ELR (cell line): ENCODE results near the gene CHKB.
A peak's percentile ranks its signal among the peaks of the same experiment; 100 is the strongest.
"Not testable (repeated sequence)": the region's sequence is repeated elsewhere in the genome, so short reads cannot be mapped to it uniquely, and the experiment has no call there.

ENCODE experiments used
- DNase-seq: peaks from one replicate; pipeline ENCODE4 v3.0.0-alpha.2; 2015; ENCODE audit warnings: low read depth

CHKB gene

GRCh38 chr22:50548040-50548920, 34.4 kb downstream of the CHKB start:
- no peak for DNase-seq

- DNase-seq = no peak
Observed at GRCh38 chr22:50547263-50547985, 35.2 kb downstream of the CHKB start.

GRCh38 chr22:50546326-50547262, 36.1 kb downstream of the CHKB start:
- DNase-seq = no peak

GRCh38 chr22:50545522-50546325, 36.9 kb downstream of the CHKB start, which contains the start of gene KLHDC7B:
KLHDC7B (plus strand) TSS chr22:50545899; CDS start chr22:50546244, 345 bp downstream.
- DNase-seq = no peak

- no peak for DNase-seq
Observed at GRCh38 chr22:50544746-50545253, 37.8 kb downstream of the CHKB start.

GRCh38 chr22:50544078-50544745, 38.4 kb downstream of the CHKB start:
- DNase-seq = peak; percentile 80

- peak; percentile 44 for DNase-seq
Observed at GRCh38 chr22:50542416-50542927, 40.2 kb downstream of the CHKB start.

- peak; percentile 89 for DNase-seq
Observed at GRCh38 chr22:50541667-50542026, 41.0 kb downstream of the CHKB start.

GRCh38 chr22:50540381-50540780, 42.3 kb downstream of the CHKB start:
- no peak for DNase-seq

- DNase-seq = no peak
Observed at GRCh38 chr22:50537765-50538164, 44.9 kb downstream of the CHKB start.

- DNase-seq = no peak
Observed at GRCh38 chr22:50536226-50536625, 46.4 kb downstream of the CHKB start.

- no peak for DNase-seq
Observed at GRCh38 chr22:50535113-50535512, 47.5 kb downstream of the CHKB start.

- not testable (repeated sequence) for DNase-seq
Observed at GRCh38 chr22:50533856-50534711, 48.6 kb downstream of the CHKB start.

GRCh38 chr22:50532824-50533796, 49.5 kb downstream of the CHKB start:
- DNase-seq = no peak

GRCh38 chr22:50531962-50532674, 50.5 kb downstream of the CHKB start:
- peak; percentile 68 for DNase-seq

GRCh38 chr22:50531546-50531961, 51.1 kb downstream of the CHKB start:
- no peak for DNase-seq

GRCh38 chr22:50530877-50531545, 51.6 kb downstream of the CHKB start:
- peak; percentile 73 for DNase-seq
